ENCODE results near the gene RNF182.
A peak's percentile ranks its signal among the peaks of the same experiment; 100 is the strongest.

The RNF182 gene

GRCh38 chr6:13924949-13925881, at the start of gene RNF182:
Gene RNF182, plus strand, starts transcription at chr6:13924952. Its CDS starts 52,168 bp downstream, at chr6:13977120.
- DNase-seq, result peak; percentile 34 to 70 (median 48)

GRCh38 chr6:13877051-13877450, 47.7 kb upstream of the RNF182 start:
- peak; percentile 65 to 80 (median 77) for DNase-seq

GRCh38 chr6:13880061-13880663, 44.6 kb upstream of the RNF182 start:
- peak; percentile 49 to 69 (median 60) for DNase-seq

GRCh38 chr6:13881621-13882165, 43.1 kb upstream of the RNF182 start:
- no peak for DNase-seq

GRCh38 chr6:13883966-13884365, 40.8 kb upstream of the RNF182 start:
- DNase-seq, result no peak

- DNase-seq, result no peak
Observed at GRCh38 chr6:13884397-13884796, 40.4 kb upstream of the RNF182 start.

GRCh38 chr6:13885601-13886000, 39.2 kb upstream of the RNF182 start:
- no peak for DNase-seq

- no peak for DNase-seq
Observed at GRCh38 chr6:13886949-13887348, 37.8 kb upstream of the RNF182 start.

- DNase-seq, result peak in 1 of 3 donors; percentile 19
Observed at GRCh38 chr6:13892017-13892645, 32.6 kb upstream of the RNF182 start.

- no peak for DNase-seq
Observed at GRCh38 chr6:13902922-13903321, 21.8 kb upstream of the RNF182 start.

- no peak for DNase-seq
Observed at GRCh38 chr6:13903364-13903763, 21.4 kb upstream of the RNF182 start.

- DNase-seq, result no peak
Observed at GRCh38 chr6:13907001-13907350, 17.8 kb upstream of the RNF182 start.

GRCh38 chr6:13907614-13908215, 17.0 kb upstream of the RNF182 start:
- no peak for DNase-seq

- peak; percentile 71 to 80 (median 77) for DNase-seq
Observed at GRCh38 chr6:13908955-13909381, 15.8 kb upstream of the RNF182 start.

- no peak for DNase-seq
Observed at GRCh38 chr6:13910443-13910842, 14.3 kb upstream of the RNF182 start.

GRCh38 chr6:13911337-13911736, 13.4 kb upstream of the RNF182 start:
- no peak for DNase-seq

- no peak for DNase-seq
Observed at GRCh38 chr6:13913226-13914001, 11.3 kb upstream of the RNF182 start.

GRCh38 chr6:13914351-13914750, 10.4 kb upstream of the RNF182 start:
- DNase-seq, result no peak

GRCh38 chr6:13915561-13916229, 9.1 kb upstream of the RNF182 start:
- DNase-seq, result no peak

GRCh38 chr6:13916230-13916944, 8.4 kb upstream of the RNF182 start:
- no peak for DNase-seq

- DNase-seq, result no peak
Observed at GRCh38 chr6:13917141-13917540, 7.6 kb upstream of the RNF182 start.
